GM23338 (cell line): ENCODE measurements around the gene PM20D1.
"Not testable (repeated sequence)": the region's sequence is repeated elsewhere in the genome, so short reads cannot be mapped to it uniquely, and the experiment has no call there.

Source experiments
- CREB1 ChIP-seq: fragments of 250-450 bp; sonication (Bioruptor Pico); IDR thresholded peaks from 2 replicates; pipeline ENCODE4 v1.5.0; 2020; ENCODE audit warnings: low read depth, mild to moderate bottlenecking, moderate library complexity
- EZH2 ChIP-seq: fragments of 200-600 bp; sonication (generic); IDR thresholded peaks from one replicate; pipeline ENCODE4 v1.8.0; 2017; ENCODE audit warnings: antibody characterized with exemption, mild to moderate bottlenecking, low read depth; ENCODE audit not compliant: unreplicated experiment
- EZH2phosphoT487 ChIP-seq: fragments of 200-600 bp; sonication (generic); IDR thresholded peaks from one replicate; pipeline ENCODE4 v1.8.1; 2018; ENCODE audit warnings: antibody characterized with exemption; ENCODE audit not compliant: unreplicated experiment
- JUNB ChIP-seq: IDR thresholded peaks from one replicate; pipeline ENCODE4 v1.6.1; 2016; ENCODE audit warnings: antibody characterized with exemption; ENCODE audit not compliant: unreplicated experiment
- POLR2AphosphoS5 ChIP-seq: IDR thresholded peaks from 2 replicates; pipeline ENCODE4 v1.6.1; 2016; ENCODE audit warnings: antibody characterized with exemption, low read depth
- ZNF114 ChIP-seq: fragments of 250-450 bp; sonication (Bioruptor Pico); IDR thresholded peaks from 2 replicates; pipeline ENCODE4 v1.5.0; 2020; ENCODE audit warnings: mild to moderate bottlenecking, moderate library complexity
- ZNF331 ChIP-seq: fragments of 250-450 bp; sonication (Bioruptor Pico); IDR thresholded peaks from 2 replicates; pipeline ENCODE4 v1.5.0; 2020; ENCODE audit warnings: low read depth, mild to moderate bottlenecking, moderate library complexity
- TF ChIP-seq, protein P1 (sequence below), 2 experiments: fragments of 200-600 bp in 1 of 2; sonication (generic) in 1 of 2; conservative IDR thresholded peaks; 2 replicates each; pipeline versions ENCODE4 v1.5.1 to v1.6.1; 2016 to 2017; ENCODE audit warnings: antibody characterized with exemption in 2 of 2, low read depth in 2 of 2, mild to moderate bottlenecking in 2 of 2, moderate library complexity in 1 of 2
- TF ChIP-seq, protein P2 (sequence below): IDR thresholded peaks from one replicate; pipeline ENCODE4 v1.6.1; 2018; ENCODE audit warnings: antibody characterized with exemption; ENCODE audit not compliant: unreplicated experiment

DNA sequence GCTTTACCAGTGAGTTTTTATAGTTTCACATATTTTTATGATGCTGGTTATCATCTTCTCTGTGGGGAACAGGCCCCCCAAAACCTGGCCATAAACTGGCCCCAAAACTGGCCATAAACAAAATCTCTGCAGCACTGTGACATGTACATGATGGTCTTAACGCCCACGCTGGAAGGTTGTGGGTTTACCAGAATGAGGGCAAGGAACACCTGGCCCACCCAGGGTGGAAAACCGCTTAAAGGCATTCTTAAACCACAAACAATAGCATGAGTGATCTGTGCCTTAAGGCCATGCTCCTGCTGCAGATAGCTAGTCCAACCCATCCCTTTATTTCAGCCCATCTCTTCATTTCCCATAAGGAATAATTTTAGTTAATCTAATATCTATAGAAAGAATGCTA, 40.7 kb upstream of the PM20D1 start:
- TF ChIP-seq, protein P1, sequence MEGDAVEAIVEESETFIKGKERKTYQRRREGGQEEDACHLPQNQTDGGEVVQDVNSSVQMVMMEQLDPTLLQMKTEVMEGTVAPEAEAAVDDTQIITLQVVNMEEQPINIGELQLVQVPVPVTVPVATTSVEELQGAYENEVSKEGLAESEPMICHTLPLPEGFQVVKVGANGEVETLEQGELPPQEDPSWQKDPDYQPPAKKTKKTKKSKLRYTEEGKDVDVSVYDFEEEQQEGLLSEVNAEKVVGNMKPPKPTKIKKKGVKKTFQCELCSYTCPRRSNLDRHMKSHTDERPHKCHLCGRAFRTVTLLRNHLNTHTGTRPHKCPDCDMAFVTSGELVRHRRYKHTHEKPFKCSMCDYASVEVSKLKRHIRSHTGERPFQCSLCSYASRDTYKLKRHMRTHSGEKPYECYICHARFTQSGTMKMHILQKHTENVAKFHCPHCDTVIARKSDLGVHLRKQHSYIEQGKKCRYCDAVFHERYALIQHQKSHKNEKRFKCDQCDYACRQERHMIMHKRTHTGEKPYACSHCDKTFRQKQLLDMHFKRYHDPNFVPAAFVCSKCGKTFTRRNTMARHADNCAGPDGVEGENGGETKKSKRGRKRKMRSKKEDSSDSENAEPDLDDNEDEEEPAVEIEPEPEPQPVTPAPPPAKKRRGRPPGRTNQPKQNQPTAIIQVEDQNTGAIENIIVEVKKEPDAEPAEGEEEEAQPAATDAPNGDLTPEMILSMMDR (conservative IDR thresholded peaks at IDR 0.05; ENCODE audit: low read depth in 2 of 2): not testable (repeated sequence)
- TF ChIP-seq, protein P2, sequence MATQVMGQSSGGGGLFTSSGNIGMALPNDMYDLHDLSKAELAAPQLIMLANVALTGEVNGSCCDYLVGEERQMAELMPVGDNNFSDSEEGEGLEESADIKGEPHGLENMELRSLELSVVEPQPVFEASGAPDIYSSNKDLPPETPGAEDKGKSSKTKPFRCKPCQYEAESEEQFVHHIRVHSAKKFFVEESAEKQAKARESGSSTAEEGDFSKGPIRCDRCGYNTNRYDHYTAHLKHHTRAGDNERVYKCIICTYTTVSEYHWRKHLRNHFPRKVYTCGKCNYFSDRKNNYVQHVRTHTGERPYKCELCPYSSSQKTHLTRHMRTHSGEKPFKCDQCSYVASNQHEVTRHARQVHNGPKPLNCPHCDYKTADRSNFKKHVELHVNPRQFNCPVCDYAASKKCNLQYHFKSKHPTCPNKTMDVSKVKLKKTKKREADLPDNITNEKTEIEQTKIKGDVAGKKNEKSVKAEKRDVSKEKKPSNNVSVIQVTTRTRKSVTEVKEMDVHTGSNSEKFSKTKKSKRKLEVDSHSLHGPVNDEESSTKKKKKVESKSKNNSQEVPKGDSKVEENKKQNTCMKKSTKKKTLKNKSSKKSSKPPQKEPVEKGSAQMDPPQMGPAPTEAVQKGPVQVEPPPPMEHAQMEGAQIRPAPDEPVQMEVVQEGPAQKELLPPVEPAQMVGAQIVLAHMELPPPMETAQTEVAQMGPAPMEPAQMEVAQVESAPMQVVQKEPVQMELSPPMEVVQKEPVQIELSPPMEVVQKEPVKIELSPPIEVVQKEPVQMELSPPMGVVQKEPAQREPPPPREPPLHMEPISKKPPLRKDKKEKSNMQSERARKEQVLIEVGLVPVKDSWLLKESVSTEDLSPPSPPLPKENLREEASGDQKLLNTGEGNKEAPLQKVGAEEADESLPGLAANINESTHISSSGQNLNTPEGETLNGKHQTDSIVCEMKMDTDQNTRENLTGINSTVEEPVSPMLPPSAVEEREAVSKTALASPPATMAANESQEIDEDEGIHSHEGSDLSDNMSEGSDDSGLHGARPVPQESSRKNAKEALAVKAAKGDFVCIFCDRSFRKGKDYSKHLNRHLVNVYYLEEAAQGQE: not testable (repeated sequence)
- TF ChIP-seq EZH2; POLR2AphosphoS5; JUNB; EZH2phosphoT487; ZNF331 (CRISPR knock-in tag); CREB1 (CRISPR knock-in tag); ZNF114: not testable (repeated sequence)
